Left ventricle myocardium inferior (tissue), 1 donor: ENCODE measurements around the gene SLC22A3. TPM values are rescaled to one million over a fixed set of nuclear protein-coding genes. Genes with fewer than 3 reads are reported as not detected.
"Not testable (repeated sequence)": the region's sequence is repeated elsewhere in the genome, so short reads cannot be mapped to it uniquely, and the experiment has no call there.

Experiments used
- DNase-seq: peaks from one replicate; pipeline ENCODE4 v3.0.0-alpha.2; 2020
- H3K27ac ChIP-seq: fragments of 200-600 bp; replicated peaks from 2 replicates; pipeline ENCODE4 v1.8.0; 2021
- H3K27me3 ChIP-seq: fragments of 200-600 bp; 2 replicates; pipeline ENCODE4 v1.8.0; 2021; ENCODE audit warnings: low read depth
- H3K36me3 ChIP-seq: fragments of 200-600 bp; 2 replicates; pipeline ENCODE4 v1.8.0; 2021
- H3K4me1 ChIP-seq: fragments of 200-600 bp; 2 replicates; pipeline ENCODE4 v1.8.0; 2021
- H3K4me3 ChIP-seq: fragments of 200-600 bp; 2 replicates; pipeline ENCODE4 v1.8.0; 2021; ENCODE audit warnings: mild to moderate bottlenecking, moderate library complexity
- H3K9me3 ChIP-seq: fragments of 200-600 bp; replicated peaks from 2 replicates; pipeline ENCODE4 v1.8.0; 2021
- intact Hi-C: fragments of 100-400 bp; cut with micrococcal nuclease; formaldehyde crosslinking; loops from one replicate; pipeline ENCODE4 v1.11.0; 2022
- total RNA-seq: library from RNA; stranded (reverse); fragmentation: NEBNext Ultra II Directional; extraction: Animal tissue kit (Norgen Biotek cat#: 25700); gene quantifications from one replicate; pipeline ENCODE4 v1.2.1, GENCODE V29; 2021
- TF ChIP-seq, protein P1 (sequence below): fragments of 200-600 bp; IDR thresholded peaks from 2 replicates; pipeline ENCODE4 v1.8.0; 2021; ENCODE audit warnings: antibody characterized with exemption, mild to moderate bottlenecking, borderline replicate concordance
- donor health status: DM: no; HTN: yes; CAD: no; lungs with severe emphysema.

Gene SLC22A3
- total RNA-seq, 1 donor from 2014 or later = 1.0 TPM

DNA sequence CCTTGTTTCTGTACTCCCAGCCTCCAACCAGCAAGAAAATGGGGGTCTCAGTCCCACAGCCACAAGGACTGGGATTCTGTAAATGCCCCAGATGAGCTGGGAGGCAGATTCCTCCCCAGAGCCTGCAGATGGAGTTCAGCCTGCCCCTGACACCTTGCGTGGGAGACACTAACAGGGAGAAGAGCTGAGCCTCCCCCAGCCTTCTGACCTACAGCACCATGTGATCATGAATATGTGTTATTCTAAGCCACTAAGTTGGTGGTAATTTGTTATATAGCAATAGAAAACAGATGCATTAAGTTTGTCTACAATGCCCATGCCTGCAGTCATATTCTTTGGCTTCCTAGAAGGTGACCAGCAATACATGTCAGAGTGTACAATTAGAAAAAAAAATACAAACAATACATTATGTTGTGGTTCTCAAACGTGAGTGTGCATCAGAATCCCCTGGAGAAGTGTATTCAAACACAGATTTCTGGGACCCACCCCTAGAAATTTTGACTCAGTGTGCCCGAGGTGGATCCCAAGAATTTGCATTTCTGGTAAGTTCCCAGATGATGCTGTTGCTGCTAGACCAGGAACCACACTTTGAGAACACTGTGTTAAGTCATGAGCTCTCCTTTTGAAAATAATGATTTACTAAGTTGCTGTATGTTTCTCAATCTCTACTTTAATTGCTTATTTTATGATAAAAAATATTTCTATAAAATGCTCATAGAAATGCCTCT is 39.9 kb downstream of the SLC22A3 start:
- H3K27ac ChIP-seq = no peak overlapping the region
- no peak for DNase-seq
- peaks cover 3% of the 10 kb centered on the region for H3K9me3 ChIP-seq
- TF ChIP-seq, protein P1, sequence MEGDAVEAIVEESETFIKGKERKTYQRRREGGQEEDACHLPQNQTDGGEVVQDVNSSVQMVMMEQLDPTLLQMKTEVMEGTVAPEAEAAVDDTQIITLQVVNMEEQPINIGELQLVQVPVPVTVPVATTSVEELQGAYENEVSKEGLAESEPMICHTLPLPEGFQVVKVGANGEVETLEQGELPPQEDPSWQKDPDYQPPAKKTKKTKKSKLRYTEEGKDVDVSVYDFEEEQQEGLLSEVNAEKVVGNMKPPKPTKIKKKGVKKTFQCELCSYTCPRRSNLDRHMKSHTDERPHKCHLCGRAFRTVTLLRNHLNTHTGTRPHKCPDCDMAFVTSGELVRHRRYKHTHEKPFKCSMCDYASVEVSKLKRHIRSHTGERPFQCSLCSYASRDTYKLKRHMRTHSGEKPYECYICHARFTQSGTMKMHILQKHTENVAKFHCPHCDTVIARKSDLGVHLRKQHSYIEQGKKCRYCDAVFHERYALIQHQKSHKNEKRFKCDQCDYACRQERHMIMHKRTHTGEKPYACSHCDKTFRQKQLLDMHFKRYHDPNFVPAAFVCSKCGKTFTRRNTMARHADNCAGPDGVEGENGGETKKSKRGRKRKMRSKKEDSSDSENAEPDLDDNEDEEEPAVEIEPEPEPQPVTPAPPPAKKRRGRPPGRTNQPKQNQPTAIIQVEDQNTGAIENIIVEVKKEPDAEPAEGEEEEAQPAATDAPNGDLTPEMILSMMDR = no peak
- H3K36me3 ChIP-seq = no peaks in the 10 kb centered on the region
- H3K27me3 ChIP-seq = peaks cover 4% of the 10 kb centered on the region
- intact Hi-C loops = no loop called here
- H3K4me3 ChIP-seq = no peak overlapping the region
- no peaks in the 10 kb centered on the region for H3K4me1 ChIP-seq

DNA sequence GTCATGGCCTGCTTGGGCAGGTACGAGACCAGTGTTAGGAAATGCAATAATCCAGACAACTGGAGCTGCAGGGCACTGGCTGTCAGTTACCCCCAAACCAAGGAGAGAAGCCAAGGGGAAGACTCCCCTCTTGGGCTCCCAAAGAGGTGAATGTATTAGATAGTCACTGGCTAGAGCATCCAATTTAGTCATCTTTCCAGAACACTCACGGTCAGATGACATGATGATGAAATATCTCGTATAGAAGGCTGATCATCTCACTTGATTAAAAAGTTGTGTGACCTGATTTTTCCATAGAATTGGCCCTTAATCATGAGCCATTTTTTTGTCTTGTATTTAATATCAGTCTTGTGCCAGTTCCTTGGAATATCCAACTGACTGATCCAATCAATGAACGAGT is 40.7 kb downstream of the SLC22A3 start:
- no peak overlapping the region for H3K27ac ChIP-seq
- TF ChIP-seq, protein P1 = no peak
- H3K4me3 ChIP-seq = no peak overlapping the region
- H3K9me3 ChIP-seq = no peaks in the 10 kb centered on the region
- H3K4me1 ChIP-seq = no peaks in the 10 kb centered on the region
- no peaks in the 10 kb centered on the region for H3K36me3 ChIP-seq
- peaks cover 4% of the 10 kb centered on the region for H3K27me3 ChIP-seq
- intact Hi-C loops = no loop called here
- DNase-seq = no peak

DNA sequence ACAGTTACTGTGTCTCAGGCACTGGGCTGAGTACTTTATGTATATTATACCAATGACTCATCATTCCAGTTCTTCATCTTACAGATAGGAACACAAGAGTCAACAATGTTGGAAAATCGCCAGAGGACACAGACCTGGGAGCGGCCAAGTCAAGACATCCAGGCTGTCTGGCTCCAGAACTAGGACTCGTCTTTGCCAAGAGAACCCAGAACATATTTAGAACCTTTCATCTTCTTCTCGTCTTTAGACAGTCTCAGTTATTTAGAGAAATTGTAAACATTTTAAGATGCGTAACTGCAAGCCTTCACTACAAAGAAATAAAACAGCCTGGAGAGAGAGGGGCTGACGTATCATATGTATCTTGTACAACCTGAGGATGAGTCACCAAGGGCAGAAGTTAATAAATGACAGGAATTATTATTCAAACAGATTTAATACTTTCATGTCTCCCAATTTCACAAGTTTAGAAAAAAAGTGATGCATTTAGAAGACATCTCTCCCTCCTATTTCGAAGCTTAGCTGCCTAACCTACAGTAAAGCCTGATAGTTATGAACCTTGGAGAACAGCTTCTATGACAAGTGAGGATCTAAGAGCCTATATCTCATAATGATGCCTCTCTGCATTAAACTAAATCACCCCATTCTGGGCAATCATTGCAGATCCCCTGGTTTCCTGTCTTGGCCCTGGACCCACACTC is 43.4 kb downstream of the SLC22A3 start:
- intact Hi-C loops = no loop called here
- TF ChIP-seq, protein P1 = no peak
- Histone ChIP-seq H3K27me3 (no peaks in the 10 kb centered on the region), H3K4me3 (no peak overlapping the region), H3K27ac (no peak overlapping the region), H3K36me3 (no peaks in the 10 kb centered on the region), H3K4me1 (no peaks in the 10 kb centered on the region), H3K9me3 (no peaks in the 10 kb centered on the region)
- no peak for DNase-seq

DNA sequence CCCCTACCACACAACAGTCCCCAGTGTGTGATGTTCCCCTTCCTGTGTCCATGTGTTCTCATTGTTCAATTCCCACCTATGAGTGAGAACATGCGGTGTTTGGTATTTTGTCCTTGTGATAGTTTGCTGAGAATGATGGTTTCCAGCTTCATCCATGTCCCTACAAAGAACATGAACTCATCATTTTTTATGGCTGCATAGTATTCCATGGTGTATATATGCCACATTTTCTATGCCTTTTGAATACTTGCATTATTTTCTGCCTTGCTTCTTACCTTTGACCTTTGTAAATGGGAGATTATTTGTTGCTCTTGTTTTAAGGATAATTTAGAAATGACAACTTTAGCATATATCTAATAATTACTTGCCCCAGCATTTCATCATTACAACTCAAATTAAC is 45.3 kb downstream of the SLC22A3 start:
- H3K27me3 ChIP-seq, H3K27ac ChIP-seq, H3K9me3 ChIP-seq, H3K4me1 ChIP-seq, H3K36me3 ChIP-seq, H3K4me3 ChIP-seq, DNase-seq, intact Hi-C loops: not testable (repeated sequence)

DNA sequence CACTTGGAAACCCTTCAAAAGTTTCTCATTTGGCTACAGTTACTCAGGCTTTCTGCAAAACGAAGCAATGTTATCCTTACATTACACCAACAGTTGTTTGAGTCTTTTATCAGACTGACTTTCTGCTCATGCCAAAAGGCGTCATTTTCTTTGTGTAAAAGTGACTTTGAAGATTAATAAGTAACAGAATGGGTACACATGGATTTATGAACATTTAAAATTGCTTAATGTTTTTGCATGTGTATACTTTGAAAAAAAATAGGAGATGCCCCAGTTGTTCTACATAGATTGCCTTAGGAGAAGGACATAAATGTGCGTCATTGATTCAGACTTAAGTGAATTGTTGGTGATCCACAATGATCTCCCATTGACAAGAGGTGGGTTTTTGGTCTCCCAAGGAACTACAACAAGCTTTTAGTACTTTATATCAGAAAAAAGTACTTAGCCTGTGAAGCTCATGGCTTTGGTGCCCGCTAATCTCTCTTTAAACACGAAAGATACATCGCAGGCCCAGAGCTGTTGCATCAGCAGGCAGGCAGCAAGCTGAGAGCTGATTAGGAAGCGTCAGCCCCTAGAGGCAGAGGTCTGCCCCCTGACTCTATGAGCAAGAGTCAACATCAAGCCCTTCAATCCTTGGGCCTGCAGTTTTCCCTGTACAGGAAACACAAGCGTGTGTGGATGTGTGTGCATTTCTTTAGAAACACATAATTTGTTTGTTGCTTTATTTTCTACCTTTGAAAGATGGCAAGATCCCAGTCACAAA is 45.9 kb downstream of the SLC22A3 start:
- no peak overlapping the region for H3K4me3 ChIP-seq
- H3K36me3 ChIP-seq = no peaks in the 10 kb centered on the region
- no peak overlapping the region for H3K27ac ChIP-seq
- intact Hi-C loops = no loop called here
- TF ChIP-seq, protein P1 = no peak
- no peaks in the 10 kb centered on the region for H3K9me3 ChIP-seq
- H3K27me3 ChIP-seq = peaks cover 4% of the 10 kb centered on the region
- DNase-seq = no peak
- no peaks in the 10 kb centered on the region for H3K4me1 ChIP-seq
